Endodermal cell (in vitro differentiated cells): Measurements from ENCODE around the gene REG4. TPM values are rescaled to one million over a fixed set of nuclear protein-coding genes. Genes with fewer than 3 reads are reported as not detected.

Source experiments
- DNase-seq: peaks from one replicate; pipeline ENCODE4 v3.0.0-alpha.2; 2017
- H3K27ac ChIP-seq: 2 replicates; pipeline ENCODE4 v1.5.1; 2013; ENCODE audit warnings: mild to moderate bottlenecking, low read depth, low read length, moderate library complexity
- H3K27me3 ChIP-seq: 2 replicates; pipeline ENCODE4 v1.6.1; 2013; ENCODE audit warnings: mild to moderate bottlenecking, low read length, moderate library complexity; ENCODE audit not compliant: insufficient read depth, control insufficient read depth, poor library complexity, severe bottlenecking
- H3K36me3 ChIP-seq: 2 replicates; pipeline ENCODE4 v1.7.0; 2013; ENCODE audit warnings: mild to moderate bottlenecking, low read length, moderate library complexity; ENCODE audit not compliant: control insufficient read depth, insufficient read depth
- H3K4me1 ChIP-seq: one replicate; pipeline ENCODE4 v1.7.0; 2013; ENCODE audit warnings: low read length; ENCODE audit not compliant: control insufficient read depth, insufficient read depth
- H3K4me3 ChIP-seq: 2 replicates; pipeline ENCODE4 v1.5.1; 2013; ENCODE audit warnings: mild to moderate bottlenecking, low read length, moderate library complexity
- H3K9ac ChIP-seq: 2 replicates; pipeline ENCODE4 v1.6.1; 2013; ENCODE audit warnings: mild to moderate bottlenecking, low read length, moderate library complexity; ENCODE audit not compliant: poor library complexity, severe bottlenecking; ENCODE audit errors: extremely low read depth
- H3K9me3 ChIP-seq: 2 replicates; pipeline ENCODE4 v1.6.1; 2013; ENCODE audit warnings: mild to moderate bottlenecking, low read length, moderate library complexity; ENCODE audit not compliant: control insufficient read depth
- H3K27ac Mint-ChIP-seq: 2 replicates; pipeline ENCODE4 v1.8.0; 2020; ENCODE audit warnings: mixed read lengths
- H3K27me3 Mint-ChIP-seq: 2 replicates; pipeline ENCODE4 v1.8.0; 2021; ENCODE audit warnings: mild to moderate bottlenecking, mixed read lengths; ENCODE audit not compliant: insufficient read depth
- H3K36me3 Mint-ChIP-seq: 2 replicates; pipeline ENCODE4 v1.8.0; 2020; ENCODE audit warnings: low read depth, mixed read lengths
- H3K4me1 Mint-ChIP-seq: 2 replicates; pipeline ENCODE4 v1.8.0; 2020; ENCODE audit warnings: mixed read lengths
- H3K4me3 Mint-ChIP-seq: 2 replicates; pipeline ENCODE4 v1.8.0; 2020; ENCODE audit warnings: mild to moderate bottlenecking, moderate library complexity, mixed read lengths
- H3K9me3 Mint-ChIP-seq: 2 replicates; pipeline ENCODE4 v1.8.0; 2020; ENCODE audit warnings: mild to moderate bottlenecking, mixed read lengths
- WGBS, 2 experiments: methylation state at CpG; one replicate each; pipeline versions ENCODE4 v1.1.5 to v1.1.7; 2013; ENCODE audit warnings: missing lambda C conversion rate in 2 of 2, mixed read lengths in 1 of 2; ENCODE audit not compliant: insufficient coverage in 1 of 2, insufficient read length in 1 of 2; 5-methylcytosine and 5-hydroxymethylcytosine counted together
- total RNA-seq, 2 donors: library from RNA; stranded (reverse); fragmentation: NEBNext Ultra II Directional in 1 of 2; extraction: Animal tissue kit (Norgen Biotek cat#: 25700) in 1 of 2; gene quantifications; 2 replicates in 1 of 2; 3 replicates in 1 of 2; pipeline ENCODE4 v1.2.1, GENCODE V29; 2021
- TF ChIP-seq, protein P1 (sequence below): fragments of 200-600 bp; sonication (generic); conservative IDR thresholded peaks from 2 replicates; pipeline ENCODE4 v1.5.0; 2021; ENCODE audit warnings: antibody characterized with exemption, mild to moderate bottlenecking

Gene REG4
- total RNA-seq, 2 donors from 2014 or later, result not detected

DNA sequence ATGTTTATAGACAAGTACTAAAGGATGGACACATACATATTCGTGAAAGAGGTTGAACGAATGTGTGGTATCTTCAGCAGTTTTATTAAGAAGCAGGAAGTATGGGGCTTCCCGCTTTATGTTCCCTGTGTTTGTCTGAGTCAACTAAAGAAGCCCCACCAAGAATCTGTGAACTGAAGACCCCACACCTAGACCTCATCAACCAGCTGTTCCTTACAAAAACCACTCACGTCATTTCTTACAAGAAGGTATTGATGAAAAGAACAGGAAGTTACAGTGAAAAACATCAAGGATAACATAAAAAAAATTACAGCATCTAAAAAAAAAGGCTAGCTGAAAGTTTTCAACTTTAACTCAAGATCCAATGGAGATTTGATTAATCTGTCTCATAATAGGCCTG lies 12.3 kb downstream of the REG4 start:
- Mint-ChIP-seq H3K36me3 (no peaks in the 10 kb centered on the region), H3K27ac (no peak overlapping the region), H3K4me1 (peaks cover 11% of the 10 kb centered on the region), H3K9me3 (no peaks in the 10 kb centered on the region), H3K4me3 (no peak overlapping the region), H3K27me3 (peaks cover 2% of the 10 kb centered on the region)
- no peak overlapping the region for H3K27ac ChIP-seq
- TF ChIP-seq, protein P1, sequence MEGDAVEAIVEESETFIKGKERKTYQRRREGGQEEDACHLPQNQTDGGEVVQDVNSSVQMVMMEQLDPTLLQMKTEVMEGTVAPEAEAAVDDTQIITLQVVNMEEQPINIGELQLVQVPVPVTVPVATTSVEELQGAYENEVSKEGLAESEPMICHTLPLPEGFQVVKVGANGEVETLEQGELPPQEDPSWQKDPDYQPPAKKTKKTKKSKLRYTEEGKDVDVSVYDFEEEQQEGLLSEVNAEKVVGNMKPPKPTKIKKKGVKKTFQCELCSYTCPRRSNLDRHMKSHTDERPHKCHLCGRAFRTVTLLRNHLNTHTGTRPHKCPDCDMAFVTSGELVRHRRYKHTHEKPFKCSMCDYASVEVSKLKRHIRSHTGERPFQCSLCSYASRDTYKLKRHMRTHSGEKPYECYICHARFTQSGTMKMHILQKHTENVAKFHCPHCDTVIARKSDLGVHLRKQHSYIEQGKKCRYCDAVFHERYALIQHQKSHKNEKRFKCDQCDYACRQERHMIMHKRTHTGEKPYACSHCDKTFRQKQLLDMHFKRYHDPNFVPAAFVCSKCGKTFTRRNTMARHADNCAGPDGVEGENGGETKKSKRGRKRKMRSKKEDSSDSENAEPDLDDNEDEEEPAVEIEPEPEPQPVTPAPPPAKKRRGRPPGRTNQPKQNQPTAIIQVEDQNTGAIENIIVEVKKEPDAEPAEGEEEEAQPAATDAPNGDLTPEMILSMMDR, result no peak
- peaks cover 4% of the 10 kb centered on the region for H3K4me1 ChIP-seq
- no peaks in the 10 kb centered on the region for H3K36me3 ChIP-seq
- WGBS, 2 experiments, result 88% methylated on average over 4 of the region's 4 CpGs; no CpG with 5 or more reads in 1 of the 2 experiments
- H3K9me3 ChIP-seq, result no peaks in the 10 kb centered on the region
- no peak overlapping the region for H3K4me3 ChIP-seq
- DNase-seq, result no peak
- no peaks in the 10 kb centered on the region for H3K27me3 ChIP-seq
- no peak overlapping the region for H3K9ac ChIP-seq

GRCh38 chr1:119797606-119798005 lies 13.7 kb downstream of the REG4 start:
- WGBS, 2 experiments, result 93 to 98% methylated on average over 4 to 7 of the region's 7 CpGs
- no peaks in the 10 kb centered on the region for H3K36me3 Mint-ChIP-seq
- TF ChIP-seq, protein P1, result no peak
- H3K9me3 ChIP-seq, result no peaks in the 10 kb centered on the region
- no peaks in the 10 kb centered on the region for H3K36me3 ChIP-seq
- H3K9ac ChIP-seq, result no peak overlapping the region
- peaks cover 4% of the 10 kb centered on the region for H3K4me1 ChIP-seq
- H3K4me3 Mint-ChIP-seq, result no peak overlapping the region
- H3K27ac ChIP-seq, result no peak overlapping the region
- no peaks in the 10 kb centered on the region for H3K27me3 ChIP-seq
- H3K4me3 ChIP-seq, result no peak overlapping the region
- no peak for DNase-seq
- no peaks in the 10 kb centered on the region for H3K27me3 Mint-ChIP-seq
- H3K9me3 Mint-ChIP-seq, result no peaks in the 10 kb centered on the region
- H3K4me1 Mint-ChIP-seq, result peaks cover 11% of the 10 kb centered on the region
- H3K27ac Mint-ChIP-seq, result no peak overlapping the region

- no peak for DNase-seq
- Histone ChIP-seq H3K9ac (no peak overlapping the region), H3K9me3 (no peaks in the 10 kb centered on the region), H3K27me3 (no peaks in the 10 kb centered on the region), H3K4me3 (no peak overlapping the region), H3K27ac (no peak overlapping the region), H3K4me1 (peaks cover 4% of the 10 kb centered on the region), H3K36me3 (no peaks in the 10 kb centered on the region)
- TF ChIP-seq, protein P1, result no peak
- Mint-ChIP-seq H3K9me3 (no peaks in the 10 kb centered on the region), H3K36me3 (no peaks in the 10 kb centered on the region), H3K4me3 (no peak overlapping the region), H3K27ac (no peak overlapping the region), H3K4me1 (peaks cover 11% of the 10 kb centered on the region), H3K27me3 (no peaks in the 10 kb centered on the region)
- 94% methylated on average over 1 of the region's 1 CpG; no CpG with 5 or more reads in 1 of the 2 experiments for WGBS, 2 experiments
Measured at GRCh38 chr1:119797162-119797561, 14.1 kb downstream of the REG4 start.
